OCI-LY3 (cell line): Measurements from ENCODE around the gene RAB31.

Source experiments
- CTCF ChIP-seq: fragments of 200-600, 300-600 bp; sonication (generic); IDR thresholded peaks from 2 replicates; pipeline ENCODE4 v1.5.1; 2014; ENCODE audit warnings: antibody characterized with exemption, low read length, low read depth
- EZH2phosphoT487 ChIP-seq: fragments of 200-600 bp; shearing (Covaris generic); IDR thresholded peaks from 2 replicates; pipeline ENCODE4 v1.6.1; 2018; ENCODE audit warnings: antibody characterized with exemption, mixed run types, low read depth

DNA sequence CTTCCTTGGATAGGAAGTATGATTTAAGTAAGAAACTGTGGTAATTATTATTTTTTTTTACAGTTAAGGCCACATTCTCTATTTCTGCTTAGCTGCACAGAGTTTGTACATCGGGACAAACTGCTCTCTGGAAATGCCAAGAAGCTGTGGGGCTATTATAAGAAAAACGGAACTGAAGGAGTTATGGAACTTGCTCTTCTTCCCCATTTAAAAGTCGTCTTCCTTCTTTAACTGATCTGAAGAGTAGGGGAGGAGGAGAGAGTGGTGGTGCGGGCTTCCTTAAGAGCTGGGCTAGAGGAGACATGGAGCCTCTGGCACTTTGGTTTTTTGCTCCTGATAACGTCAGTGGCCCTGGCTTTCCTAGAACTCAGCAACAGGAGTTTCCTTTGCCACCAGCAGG, 54.4 kb downstream of the RAB31 start:
- TF ChIP-seq CTCF (no peak), EZH2phosphoT487 (no peak)
